Fibroblast of peridontal ligament (primary cell): Measurements from ENCODE around the gene SYNE3.
A peak's percentile ranks its signal among the peaks of the same experiment; 100 is the strongest.

ENCODE experiments used
- DNase-seq: peaks from one replicate; pipeline ENCODE4 v3.0.0-alpha.2; 2010; ENCODE audit errors: extremely low read depth

Gene SYNE3

DNA sequence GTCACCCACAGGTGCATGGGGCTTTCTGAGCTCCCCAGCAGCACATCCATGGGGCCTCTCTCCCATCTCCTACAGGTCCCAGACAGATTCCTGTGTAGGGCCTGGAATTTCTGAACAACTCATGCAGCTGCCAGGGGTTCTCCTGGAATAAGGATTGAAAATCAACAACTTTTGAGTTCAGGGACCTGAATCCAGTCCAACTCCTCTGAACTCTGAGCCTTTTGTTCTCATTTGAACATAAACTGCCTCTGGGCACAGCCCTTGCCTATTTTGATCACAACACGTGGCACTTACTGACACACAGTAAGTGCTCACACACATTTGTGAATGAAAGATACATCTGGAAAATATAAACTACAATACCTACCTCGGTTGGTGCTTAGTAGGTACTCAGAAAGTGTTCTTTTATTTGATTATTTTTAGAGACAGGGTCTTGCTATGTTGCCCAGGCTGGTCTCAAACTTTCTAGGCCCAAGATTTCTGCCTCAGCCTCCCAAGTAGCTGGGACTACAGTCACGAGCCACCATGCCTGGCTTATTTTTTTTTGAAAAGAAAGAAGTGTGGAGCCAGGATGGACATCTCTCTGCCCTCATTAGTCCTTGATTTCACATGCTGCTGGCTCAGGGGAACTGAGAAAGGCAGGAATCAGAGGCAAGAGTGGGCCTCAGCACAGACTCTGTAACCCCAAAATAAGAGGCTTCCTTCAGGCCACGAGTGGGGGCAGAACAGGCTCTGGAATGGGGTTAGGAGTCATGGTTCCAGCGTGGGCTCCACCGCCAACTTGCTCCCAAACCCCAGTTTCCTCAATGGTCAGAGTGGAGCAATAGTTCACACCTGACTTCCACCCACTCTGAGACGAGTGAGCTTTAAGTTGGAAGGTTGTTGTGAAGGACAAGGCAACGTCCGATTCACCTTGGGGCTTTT, 27.0 kb downstream of the SYNE3 start:
- peak; percentile 18 for DNase-seq

DNA sequence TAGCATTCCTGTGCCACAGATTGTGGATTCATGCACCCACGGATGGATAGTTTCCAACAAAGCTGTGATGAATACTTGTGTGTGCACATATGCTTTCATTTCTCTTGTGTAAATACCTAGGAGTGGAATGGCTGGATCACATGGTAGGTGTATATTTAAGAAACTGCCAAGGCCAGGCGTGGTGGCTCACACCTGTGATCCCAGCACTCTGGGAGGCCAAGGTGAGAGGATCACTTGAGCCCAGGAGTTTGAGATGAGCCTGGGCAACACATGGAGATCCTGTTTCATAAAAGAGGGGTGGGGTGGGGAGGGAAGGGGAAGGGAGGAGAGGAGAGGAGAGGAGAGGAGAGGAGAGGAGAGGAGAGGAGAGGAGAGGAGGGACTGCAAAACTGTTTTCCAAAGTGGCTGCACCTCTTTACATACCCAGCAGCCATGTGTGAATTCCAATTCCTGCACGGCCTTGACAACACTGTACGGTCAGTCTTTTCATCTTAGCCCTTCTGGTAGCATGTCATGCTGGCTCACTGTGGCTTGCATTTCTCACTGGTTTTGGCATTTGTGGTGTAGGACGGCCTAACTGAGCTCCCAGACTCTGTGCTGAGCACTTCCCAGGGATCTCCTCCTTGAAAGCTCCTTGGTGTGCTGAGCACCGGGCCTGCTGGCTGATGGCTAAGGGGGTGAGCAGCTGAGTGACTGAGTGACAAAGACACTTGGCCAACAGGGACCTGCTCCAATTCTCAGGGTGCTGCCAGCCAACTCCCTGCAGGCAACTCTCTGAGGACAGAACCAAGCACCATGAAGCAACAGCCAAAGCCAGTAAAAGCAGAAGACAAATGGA, 27.9 kb downstream of the SYNE3 start:
- DNase-seq = peak; percentile 25

DNA sequence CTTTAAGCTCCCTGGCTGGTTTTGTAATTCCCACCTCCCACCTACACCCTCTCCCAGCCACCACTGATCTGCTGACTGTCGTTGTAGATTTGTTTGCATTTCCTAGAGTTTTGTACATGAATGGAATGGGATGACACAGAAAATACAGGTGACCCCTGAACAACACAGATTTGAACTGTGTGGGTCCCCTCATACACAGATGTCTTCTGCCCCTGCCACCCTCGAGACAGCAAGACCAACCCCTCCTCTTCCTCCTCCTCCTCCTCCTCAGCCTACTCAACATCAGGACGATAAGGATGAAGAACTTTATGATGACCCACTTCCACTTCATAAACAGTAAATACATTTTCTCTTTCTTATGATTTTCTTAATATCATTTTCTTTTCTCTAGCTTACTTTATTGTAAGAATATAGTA, 28.8 kb downstream of the SYNE3 start:
- DNase-seq = no peak

DNA sequence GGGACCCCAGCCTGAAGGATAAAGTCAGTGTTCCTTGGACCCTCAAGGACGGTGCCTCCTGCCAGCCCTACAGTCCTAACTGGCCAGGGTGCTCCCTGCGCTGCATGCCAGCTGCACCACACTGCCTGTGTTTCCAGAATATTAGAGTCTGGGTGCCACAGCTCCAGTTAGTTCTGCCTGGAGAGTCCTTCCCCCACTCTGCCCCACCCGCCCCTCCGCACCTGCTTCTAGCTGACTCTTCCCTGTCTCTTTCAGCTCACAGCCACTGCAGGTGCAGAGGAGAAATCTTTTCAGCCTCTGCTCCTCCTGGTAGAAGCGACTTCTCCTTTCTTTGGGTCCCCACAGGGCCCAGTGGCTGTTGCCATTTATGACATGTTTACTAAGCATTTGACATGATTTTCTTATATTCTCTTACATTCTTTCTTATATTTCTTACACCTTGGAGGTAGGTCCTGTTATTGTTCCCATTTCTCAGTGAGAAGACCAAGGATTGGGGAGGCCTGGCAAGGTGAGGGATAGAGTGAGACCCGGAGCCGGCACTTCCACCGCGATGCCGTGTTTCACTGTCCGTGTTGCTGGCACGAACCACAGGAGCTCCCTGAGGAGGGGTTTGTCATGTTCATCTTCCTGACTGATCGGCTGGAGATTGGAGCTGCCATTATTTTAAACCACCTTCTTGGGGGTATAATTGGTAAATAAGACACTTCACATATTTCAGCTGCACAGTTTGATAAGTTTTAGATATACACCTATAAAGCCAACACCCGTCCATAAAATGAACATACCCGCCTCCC, 29.4 kb downstream of the SYNE3 start:
- DNase-seq = no peak

DNA sequence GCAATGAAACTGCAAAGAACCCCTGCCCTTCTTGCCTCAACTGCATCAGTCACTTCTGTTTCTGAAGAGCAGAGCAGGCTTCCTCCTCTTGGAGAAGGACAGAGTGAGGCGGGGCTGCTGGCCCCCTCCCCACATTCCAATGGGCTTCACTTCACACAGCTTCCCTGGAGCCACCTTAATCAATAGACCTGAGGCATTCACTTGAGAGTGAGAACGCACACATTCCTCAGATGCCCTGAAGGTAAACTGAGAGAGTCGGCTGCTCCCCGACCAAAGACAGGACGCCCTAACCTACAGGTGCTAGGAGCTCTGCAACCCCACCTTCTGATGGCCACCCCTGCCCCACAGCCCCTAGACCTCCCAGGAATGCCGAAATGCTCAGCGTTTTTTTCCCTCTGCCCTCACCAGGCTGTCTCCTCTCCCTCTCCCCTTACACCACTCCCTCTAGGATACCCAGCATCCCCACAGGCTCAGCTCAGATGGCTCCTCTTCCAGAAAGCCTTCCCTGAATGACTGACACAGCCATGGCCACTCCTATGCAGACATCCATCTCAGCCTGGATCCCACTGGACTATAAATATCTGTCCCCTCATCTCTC, 31.1 kb downstream of the SYNE3 start:
- DNase-seq = no peak

DNA sequence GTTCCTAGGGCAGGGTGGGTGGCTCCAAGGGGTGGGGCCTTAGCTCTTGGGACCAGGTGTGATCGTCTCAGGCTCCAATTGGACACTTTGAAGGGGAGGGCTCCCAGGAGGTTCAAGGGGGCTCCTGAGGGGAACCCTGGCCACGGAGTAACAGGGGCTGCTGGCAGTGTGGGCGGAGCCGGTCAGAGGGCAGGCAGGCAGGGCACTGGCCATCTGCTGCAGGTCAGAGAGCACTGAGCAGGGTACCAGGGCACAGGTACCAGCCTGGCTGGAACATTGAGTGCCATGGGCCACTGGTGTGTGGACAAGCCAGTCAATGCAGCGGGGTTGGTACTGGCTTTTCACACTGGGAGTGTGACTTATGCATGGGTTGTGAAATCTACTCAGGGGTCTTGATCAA, 32.2 kb downstream of the SYNE3 start:
- no peak for DNase-seq

DNA sequence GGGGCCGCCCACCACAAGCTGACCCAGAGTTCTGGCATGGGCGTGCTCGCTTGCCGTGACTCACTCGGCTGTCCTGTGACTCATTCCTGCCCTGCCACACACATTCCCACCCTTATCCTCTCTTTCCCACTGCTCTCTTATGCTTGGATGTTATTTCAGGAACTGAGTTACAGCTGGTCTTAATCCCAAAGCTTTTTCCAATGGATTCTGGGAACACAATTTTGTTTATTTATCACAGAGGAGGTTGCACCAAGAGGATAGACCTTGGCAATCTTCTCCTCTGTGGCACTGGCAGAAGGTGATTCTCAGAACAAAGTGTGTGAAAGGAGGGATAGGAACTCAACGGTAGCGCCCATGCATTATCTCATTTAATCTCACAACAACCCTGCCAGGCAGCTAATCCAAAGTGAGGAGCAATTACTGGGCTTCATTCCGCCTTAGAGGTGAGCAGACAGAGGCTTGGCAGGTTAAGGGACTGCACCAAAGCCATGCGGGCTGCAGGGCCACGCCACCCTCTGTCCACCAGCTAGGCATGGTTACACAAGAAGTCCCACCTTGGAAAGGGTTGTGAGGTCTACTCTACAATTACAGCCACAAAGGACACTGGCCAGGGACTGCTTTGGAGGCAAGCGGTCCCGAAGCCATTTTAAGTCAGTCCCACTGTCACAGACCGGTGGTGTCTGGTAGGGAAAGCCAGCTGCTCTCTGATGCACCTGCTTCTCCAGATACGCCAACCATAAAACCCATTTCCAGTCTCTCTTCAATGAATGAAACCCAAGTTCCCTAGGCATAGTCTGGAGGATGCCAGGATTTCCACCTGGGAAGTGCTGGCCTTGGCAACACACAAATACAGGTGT, 32.9 kb downstream of the SYNE3 start:
- peak; percentile 98 for DNase-seq

DNA sequence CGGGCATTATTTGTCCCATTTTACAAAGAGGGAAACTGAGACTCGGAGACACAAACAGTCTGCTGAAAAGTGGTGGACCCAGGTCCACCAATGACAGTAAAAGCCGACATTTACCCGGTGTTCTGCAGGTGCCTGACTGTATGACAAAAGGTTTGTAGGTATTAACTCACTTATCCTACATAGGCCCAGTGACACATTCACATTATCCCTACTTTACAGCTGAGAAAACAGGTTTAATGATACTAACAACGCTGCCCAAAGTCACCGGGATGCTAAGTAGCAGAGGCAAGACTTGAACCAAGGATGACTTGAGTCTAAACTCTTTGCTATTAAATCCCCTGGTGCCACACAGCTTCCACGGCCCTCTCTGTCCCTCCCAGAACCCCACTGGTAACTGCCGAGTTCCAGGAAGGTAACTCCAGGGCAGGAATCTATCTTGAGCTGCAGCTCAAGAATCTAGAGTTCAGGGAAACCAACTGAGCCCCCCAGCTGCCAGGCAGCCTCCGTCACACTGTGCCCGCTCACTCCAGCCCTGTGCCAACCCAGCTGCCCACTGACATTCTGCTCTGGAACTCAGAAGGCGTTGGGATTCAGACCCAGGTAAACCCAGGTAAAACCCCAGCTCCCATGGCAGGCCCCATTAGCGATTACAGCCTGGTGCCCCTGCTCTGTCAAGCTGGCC, 33.7 kb downstream of the SYNE3 start:
- DNase-seq = no peak

DNA sequence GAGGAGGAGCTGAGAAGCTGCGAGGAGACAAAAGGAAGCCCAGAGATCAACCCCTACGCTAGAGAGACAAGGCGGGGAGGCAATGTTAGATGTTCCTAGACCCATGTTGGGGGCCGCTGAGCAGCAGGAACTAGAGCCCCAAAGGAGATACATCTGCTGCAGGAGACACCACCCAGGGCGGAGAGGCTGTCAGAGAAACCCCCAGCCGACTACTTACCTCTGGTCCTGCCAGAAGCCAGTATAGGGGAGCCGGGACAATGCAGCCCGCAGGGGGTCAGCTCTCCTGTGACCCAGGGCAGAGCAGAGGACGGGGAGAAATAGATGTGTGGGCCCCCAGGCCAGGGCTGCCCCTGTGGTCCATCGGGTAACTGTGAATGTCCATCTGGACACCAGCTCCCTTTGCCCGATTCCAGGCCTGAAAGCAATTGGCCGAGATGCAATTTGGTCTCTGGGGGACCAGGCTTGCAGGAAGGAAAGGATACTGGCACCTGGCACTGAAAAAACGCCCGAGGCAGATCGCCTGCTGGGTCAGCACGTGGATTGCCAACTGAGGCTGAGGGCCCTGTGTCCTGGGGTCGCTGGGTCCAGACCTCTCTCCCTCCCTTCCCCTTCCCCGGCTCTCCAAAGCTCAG, 34.9 kb downstream of the SYNE3 start:
- DNase-seq = no peak

DNA sequence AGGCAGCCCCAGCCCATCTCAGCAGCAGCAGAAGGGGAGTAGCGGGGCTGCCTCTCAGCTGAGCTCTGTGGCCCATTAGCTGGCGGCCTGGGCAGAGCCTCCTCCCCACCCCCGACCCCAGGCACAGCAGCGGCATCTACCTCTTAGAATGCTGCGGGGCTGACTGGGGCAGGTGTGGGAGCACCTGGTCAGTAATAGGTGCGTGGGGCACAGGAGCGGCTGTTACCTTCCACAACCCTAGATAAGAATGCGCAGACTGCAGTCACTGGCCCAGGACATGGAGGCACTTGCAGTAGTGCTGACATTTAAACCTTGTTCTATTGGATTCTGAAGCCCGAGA, 35.6 kb downstream of the SYNE3 start:
- no peak for DNase-seq

DNA sequence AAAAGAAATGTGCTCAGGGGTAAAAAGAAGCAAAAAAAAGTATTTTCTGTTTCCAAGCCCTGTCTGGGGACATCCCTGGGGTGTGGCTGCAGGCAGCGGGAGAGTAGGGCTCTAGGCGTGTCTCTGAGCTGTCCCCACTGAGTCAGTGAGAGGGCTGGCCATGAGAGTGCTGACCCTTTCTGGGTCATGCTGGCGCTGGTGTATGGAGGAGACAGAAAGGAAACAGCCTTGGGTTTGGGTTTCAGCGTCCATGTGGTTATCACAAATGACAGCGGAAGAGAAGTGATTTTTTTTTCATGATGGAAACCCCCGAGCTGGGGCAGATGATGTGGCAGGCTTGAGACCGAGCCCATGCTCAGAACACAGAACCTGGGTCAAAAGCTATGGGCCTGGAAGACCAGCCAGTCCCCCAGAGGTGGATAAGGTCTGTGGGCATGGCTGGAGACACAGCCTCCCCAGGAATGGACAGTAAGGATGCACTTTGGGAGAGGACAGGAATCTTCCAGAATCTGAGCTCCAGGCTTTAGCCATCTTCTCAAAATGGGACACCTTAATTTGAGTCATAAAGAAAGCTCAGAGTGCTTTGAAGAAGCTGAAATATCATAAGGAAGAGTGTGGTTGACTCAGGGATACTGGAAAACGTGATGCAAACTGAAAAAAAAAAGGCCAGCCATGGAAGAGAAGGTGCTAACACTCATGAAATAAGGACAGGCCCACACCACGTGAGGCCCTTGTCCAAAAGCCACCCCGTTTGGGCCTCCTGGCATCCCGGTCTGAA, 36.2 kb downstream of the SYNE3 start:
- DNase-seq = peak; percentile 71

DNA sequence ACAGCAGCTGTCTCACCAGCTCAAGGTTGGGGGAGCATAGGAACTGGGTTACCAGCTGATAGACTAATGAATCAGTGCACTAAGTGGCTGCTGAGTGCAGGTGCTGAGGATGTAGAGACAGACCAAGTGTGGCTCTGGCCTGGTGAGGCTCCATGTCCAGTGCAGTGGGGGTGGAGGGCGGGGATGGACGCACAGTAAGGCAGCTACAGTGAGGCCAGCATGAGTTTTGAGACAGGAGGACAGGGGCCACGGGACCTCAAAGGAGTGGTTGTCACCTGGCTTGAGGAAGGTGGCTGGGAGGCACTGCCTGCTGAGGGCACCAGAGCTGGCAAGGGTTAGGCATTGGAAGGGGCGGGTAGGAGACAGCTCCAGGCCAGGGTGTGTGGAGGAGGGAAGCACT, 37.0 kb downstream of the SYNE3 start:
- no peak for DNase-seq

DNA sequence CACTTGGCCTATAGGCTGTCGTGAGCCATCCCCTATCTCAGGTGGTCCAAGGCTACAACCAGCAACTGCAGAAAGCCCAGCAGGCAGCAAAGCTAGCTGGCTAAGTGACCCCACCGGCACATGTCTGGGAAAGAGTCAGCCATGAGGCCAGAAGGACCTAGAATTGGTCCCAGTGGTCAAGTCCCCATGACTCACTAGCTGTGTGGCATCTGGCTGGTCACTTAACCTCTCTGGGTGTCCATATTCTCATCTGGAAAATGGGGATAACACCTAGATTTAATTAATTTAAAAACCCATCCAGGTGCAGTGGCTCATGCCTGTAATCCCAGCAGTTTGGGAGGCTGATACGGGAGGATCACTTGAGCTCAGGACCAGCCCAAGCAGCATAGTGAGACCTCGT, 37.6 kb downstream of the SYNE3 start:
- DNase-seq = no peak

DNA sequence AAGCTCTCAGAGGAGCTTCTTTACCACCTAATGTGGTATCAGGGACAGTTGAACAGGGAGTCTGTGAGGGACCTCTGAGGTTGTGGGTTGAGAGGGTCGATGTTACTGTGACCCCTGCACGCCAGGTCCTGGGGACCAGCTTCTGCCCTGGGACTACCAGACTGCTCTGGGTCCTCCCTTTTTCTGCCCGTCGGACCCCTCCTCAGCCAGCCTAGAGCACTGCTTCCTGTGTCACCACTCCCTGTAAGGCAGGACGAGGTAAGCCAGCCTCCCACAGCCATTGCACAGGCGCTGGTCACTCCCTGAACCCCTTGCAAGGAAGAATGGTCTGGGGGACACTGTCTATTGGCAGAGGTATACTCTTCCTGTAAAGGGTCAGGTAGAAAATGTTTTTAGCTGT, 38.1 kb downstream of the SYNE3 start:
- DNase-seq = no peak

DNA sequence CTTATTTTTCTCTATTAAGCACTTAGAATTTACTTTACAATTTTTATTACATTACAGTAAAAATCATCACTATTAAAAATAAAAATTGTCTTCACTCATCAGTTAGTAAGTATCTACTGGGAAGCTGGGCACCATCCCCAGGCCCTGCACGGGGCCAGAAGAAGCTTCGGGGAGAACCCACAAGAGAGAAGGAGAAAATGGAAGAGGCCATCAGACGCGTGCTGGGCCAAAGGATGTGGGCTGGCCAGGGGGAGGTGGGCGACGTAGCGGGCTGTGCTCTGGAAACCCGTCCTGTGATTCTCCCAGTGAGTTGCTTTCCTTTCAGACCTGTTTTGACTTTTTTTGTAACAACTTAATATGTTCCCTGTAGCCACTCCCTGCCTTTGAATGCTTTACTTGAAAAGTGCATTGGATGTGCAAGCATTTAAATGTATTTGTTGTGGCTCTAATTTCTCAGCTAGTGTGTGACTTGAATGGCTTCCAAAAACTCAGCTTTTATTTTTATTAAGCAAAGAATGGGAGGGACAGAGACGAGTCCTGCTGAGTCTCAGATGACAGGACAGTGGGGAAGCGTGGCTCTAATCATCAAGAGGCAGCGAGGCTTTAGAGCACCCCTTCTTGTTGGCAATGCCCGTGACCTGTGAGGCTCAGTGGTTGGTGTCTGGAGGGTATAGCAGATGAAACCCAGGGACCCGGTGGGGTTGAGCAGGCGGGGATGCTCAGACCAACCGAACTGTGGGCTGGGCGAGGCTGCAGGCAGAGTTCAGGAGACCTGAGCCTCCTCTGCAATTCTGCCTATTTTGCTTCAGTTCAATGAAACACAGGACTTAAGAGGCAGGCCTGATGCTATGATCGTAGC, 38.8 kb downstream of the SYNE3 start:
- DNase-seq = no peak

DNA sequence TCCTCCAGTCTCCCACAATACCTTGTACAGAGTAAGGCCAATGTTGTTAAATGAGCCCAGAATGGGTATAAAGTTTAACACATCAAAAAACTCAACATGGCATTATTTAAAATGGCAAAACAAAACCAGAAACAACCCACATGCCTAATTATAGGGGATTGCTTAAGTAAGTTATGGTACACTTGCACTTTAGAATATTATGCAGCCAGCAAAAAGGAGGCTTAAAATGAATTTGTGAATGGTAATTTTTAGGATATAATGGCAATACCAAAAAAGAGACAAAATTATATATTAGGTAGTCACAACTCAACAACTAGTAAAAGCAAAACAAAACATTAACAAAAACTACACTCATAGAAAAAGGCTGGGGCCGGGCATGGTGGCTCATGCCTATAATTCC, 39.7 kb downstream of the SYNE3 start:
- DNase-seq = no peak

DNA sequence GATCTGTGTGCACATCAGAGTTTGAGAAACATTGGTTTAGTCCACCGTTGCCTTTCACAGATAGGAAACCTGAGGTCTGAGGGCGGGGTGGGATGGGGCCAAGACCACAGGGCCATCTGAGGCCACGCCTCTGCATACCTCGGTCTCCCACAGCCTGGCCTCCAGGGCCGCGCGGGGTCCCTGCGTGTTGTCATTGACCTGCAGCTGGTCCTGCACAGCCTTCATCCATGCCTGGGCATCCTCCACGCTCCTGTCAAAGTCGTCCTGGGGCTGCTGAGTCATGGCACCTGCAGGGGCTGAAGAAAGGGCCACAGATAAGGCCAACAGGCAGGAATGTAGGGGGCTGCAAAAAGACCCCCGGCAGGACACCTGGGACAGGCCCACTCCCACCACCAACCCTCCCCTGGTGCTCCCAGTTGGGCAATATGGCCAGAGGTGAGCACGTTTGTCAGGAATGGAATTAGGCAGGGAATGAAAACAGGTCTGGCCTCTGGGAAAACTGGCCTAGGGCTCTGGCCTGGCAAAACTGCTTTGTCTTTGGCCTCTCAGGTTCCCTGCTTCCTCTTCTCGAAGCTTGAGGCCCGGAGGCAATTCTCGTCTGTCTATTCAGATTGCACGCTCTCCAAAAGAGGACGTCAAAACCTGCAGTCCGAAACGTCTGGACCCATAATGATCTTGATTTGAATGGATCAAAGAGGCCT, 40.8 kb downstream of the SYNE3 start:
- no peak for DNase-seq
